Forelimb muscle (tissue), 1 donor: ENCODE data around the gene BHLHE41. TPM values are rescaled to one million over a fixed set of nuclear protein-coding genes. Genes with fewer than 3 reads are reported as not detected.
A peak's percentile ranks its signal among the peaks of the same experiment; 100 is the strongest.

Experiments used
- DNase-seq: peaks from one replicate; pipeline ENCODE4 v3.0.0-alpha.2; 2013; ENCODE audit warnings: low read depth
- polyA plus RNA-seq: library from polyadenylated mRNA; unstranded; fragments of 120-200 nt; gene quantifications from one replicate; pipeline ENCODE4 v1.2.1, GENCODE V29; 2013; ENCODE audit not compliant: insufficient read length

Gene BHLHE41
- polyA plus RNA-seq, result 2.6 TPM

DNA sequence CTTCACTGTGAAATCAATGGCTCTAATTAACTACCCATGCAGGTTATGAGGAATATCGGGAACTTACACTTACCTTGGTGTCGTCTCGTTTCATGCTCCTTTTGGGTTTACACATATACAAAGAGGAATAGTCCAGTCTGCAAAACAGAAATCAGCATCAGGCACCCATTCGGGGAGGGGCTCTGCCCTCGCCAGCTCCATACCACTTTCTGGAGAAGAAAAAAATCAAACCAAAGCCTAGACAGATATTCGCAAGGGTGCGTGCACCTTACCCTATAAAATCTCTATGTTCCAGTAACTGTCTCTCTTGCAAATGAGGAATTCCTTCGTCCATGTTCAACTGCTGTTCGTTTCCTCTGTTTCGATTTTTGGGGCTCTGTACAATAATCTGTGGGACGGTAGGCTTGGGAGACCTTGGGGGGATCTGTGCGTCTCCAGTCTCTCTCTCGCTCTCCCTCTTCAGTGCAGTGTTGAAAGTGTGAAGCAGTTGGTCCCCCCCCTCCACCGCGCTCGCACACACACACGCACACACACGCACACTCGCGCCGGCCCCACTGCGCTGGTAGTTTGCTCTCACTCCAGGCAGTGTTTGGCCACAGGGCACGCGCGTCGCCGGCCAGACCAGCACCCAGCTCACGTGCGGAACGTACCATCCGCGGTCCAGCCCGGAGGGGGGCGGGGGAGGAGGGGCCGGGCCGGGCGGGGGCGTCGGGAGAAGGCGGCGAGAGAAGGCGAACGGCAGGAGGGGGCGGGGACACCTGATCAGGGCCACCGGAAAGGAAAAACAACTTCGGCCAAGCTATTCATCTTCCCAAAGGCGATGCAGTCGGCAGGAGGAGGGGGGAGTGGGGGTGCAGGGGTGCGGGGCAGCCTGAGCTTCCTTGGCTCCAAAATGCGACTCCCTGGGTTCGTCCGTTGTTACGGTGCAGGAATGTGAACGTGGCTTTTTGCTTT lies at the start of gene BHLHE41:
Gene BHLHE41 (minus strand): TSS at position 592 of the 954 bp plus-strand sequence. CDS start 258 bp downstream, at position 334.
- no peak for DNase-seq

DNA sequence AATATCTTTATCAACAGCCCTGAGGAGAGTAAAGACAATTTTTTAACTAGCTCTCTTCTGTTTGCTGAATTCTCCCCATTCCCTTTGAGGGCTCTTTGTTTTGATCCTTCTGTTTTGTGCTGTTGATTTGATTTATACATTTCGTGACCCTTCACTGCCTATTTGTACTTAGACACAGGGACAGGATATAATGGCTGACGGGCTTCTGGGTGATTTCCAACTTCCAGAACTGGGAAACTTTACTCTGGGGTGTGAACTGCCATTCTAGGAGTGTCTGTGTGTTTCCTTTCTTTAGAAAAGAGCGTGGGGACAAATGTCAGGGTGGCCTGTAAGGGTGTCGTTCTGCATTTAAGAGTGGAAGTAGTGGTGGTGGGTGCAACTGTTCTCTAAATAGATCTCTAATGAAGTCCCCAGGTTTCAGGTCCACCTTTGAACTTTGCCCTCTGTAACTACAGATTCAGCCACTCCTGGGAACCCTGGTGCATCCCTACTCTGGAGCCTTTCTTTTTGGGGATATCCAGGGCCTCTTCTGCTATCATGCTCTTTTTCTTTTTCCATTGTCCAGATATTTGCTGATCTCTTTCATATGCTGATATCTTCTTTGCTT lies 48.2 kb upstream of the BHLHE41 start:
- DNase-seq, result no peak

DNA sequence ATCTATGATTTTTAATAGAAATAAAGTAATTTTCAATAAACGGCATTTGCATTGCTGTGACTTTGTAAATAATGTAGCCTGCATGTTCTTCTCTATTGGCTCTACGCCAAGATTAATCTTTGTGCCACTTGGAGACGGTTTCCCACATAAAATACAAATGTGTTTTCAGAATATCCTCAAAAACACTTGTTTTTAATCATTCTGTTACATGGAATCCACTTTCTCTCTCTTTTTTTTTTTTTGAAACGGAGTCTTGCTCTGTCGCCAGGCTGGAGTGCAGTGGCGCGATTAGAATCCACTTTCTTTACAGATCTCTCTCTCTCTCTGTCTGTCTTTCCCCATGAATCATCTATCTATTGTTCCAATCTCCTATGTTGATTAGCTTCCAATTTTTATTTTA lies 47.7 kb upstream of the BHLHE41 start:
- DNase-seq, result no peak

DNA sequence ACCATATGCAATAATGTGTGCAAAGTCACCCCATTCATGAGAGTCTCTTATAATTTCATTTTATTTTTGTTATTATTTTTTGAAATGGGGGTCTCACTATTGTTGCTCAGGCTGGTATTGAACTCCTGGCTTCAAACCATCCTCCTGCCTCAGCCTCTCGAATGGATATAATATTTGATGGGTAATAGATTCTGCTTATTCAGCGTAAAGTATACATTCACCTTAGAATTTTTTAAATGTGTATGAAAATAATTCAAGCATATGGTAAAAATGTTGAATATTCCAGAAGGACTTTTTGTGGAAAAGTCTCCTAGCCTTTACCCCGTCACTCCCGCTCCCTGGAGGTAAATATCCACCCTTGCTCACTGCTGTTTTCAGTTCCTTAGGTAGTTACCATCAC lies 47.2 kb upstream of the BHLHE41 start:
- DNase-seq, result no peak

DNA sequence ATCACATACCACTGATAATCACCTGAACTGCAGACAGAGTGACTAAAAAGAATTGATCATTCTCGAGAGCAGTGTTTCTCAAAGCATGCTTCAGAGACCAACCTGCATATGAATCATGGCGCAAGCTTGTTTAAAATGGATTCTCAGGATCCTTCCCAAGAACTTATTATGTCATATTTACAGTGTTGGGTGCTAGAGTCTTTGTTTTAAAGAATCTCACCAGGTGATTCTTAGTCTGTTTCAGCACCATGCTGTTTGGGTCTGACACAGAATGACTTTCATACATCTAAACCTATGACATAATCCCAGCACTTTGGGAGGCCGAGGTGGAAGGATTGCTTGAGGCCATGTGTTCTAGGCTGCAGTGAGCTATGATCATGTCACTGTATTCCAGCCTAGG lies 39.3 kb upstream of the BHLHE41 start:
- no peak for DNase-seq

DNA sequence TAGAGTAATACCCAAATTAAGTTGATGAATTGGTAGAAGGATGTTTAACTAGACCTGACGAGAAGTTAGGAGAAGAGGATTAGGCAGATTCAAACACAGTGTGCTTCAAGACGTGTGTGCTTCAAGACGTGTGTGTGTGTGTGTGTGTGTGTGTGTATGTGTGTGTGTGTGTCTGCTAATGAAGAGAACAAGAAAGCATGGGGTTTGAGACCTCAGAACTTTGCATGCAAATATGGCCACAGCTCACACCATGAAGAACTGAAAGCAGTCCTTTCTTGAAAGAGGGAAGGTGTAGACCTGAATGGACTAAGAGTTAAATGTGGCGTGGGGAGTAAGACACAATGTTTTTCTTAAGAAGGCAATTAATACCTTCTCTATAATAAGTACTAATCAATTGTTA lies 38.1 kb upstream of the BHLHE41 start:
- no peak for DNase-seq

DNA sequence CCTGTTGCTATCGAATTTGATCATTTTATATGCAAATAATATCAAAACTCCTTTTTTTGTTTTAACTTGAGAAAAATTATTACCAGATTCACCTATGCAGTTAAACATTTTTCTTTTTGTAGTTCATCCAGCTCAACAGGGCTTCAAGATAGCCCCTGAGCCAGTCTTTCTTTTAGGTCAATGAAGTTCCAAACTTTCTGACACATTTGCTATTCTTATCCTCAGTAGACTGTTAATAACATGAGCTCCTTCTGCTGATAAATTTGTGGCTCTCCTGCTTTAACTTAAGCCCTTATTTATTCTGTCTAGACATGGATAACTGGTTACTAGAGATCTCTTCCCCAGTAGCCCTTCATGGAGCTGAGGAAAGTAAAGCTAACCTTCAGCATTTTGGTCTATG lies 37.3 kb upstream of the BHLHE41 start:
- no peak for DNase-seq

DNA sequence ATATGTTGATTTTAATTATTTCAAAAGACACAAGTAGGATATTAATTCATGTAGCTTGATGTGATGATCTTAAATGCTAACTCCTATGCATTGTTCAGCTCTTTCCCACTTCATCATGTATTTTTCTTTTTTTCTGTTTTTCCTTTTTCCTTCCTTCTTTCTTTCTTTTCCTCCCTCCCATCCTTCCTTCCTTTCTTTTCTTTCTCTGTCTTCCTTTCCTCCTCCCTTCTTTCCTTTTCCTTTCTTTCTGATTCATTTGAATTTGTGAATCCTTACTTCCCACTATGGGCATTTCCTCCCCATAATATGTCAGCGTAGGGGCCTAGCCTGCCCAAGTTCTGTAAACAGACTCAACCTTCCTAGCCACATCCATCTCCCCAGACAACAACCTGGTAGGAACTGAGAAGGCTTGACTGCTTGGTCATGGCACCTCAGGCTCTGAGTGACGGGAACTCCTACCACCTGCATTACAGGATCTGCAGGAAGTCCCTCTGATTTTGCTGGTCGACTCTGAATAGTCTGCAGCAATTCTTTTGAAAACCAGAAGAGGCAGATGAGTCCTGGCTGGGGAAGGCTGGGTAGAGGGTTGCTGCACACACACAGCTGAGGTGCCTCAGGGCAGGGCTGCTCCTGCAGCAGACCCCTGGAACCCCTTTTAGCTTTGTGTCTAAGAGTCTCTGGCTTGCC lies 33.4 kb upstream of the BHLHE41 start:
- no peak for DNase-seq

DNA sequence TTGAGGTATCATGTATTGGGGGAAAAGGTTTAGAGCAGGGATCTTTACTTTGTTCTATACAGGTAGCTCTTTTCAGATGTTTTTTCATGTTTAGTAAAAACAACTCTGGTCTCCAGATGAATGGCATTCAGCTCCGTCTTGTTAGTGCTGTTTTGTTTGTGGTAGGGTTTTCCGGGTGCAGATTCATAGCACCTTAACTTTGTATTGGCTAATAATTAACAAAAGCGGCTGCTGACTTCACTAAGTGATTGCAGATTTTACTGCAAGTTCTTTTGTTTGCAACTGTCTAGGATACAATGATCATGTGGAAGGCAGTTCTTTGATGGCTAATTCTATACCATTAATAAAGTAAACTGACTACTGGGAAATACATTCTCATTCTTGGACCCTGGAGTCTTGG lies 32.2 kb upstream of the BHLHE41 start:
- DNase-seq, result no peak

DNA sequence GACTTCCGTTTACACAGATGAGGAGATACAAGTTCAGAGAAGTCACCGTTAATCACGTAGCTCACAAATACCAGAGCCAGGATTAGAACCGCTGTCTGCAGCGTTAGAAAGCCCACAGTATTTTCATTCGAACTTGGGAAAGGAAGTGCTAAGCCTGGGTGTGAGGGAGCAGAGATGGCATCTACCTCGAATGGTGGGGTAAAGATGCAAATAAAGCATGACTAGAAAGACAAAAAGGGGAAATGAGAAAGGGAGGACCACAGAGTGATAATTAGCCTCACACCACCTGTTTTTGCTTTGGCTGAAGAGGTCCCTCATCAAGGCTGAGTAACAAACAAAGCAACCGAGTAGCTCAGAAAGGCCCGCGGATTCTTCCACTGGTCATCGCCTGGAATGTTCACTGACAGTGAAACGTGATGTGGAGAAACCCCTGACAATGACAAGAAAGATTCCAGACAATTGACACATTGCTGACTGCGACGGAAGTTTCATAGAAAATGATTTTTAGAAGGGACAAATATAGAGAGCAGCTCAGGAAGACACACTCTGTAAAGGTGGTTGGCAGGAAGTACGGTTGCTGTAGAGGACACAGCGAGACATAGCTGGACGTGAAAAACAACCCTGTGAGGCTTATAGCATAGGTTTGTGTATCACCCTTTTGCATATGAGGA lies 31.5 kb upstream of the BHLHE41 start:
- no peak for DNase-seq

DNA sequence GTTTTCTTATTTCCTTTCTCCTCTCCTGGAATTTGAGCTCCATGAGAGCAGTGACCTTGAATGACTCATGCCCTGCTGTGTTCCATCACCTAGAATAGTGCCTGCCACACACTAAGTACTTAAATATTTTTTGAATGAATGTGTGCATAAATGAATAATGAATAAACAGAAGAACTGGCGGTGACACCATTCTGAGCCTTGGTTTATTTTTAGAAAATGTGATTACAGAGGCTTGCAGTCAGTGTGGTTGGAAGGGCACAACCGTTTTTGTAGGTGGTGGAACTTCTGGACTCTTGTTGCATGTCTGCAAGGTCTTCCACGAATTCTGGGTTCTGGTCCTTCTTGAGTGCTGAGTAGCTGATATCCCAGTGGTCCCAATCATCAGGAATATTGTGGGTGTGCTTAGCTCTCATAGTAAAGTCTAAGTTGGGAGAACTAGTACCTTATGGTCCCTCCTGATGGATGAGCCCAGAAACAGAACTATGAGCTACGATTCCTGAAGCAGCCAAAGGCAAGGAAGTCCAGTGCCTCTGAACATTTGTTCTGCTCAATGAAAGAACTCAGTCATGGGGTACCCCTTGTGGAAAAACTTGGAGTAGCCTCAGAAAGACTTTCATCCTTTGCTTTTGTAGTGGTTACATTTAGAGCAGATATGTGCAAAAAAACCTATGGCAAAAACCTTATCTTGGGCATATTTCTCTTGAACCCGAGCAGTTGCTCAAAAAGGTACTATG lies 28.8 kb upstream of the BHLHE41 start:
- DNase-seq, result no peak

DNA sequence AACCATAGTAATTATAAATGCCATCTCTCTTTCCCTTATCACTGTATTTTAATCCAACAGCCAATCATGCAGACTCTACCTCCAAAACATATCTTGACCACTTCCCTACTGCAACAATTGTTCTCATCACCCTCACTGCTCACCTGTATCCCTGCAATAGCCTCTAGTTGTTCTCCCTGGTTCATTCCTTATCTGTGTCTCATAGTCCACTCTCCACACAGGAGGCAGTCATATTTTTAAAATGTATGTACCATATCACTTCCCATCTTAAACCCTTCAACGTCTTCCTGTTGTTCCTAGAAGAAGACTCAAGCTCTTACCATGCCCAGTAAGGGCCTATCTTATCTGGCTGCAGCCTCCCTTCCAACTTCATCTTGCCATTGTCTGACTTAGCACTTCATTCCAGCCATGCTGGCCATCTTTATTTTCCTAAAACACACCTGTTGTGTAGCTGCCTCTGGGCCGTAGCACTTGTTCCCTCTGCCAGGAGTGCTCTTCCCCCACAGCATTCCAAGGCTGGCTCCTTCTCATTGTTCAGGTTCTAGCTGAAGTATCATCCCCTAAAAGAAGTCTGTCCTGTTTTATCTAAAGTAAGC lies 27.8 kb upstream of the BHLHE41 start:
- no peak for DNase-seq

DNA sequence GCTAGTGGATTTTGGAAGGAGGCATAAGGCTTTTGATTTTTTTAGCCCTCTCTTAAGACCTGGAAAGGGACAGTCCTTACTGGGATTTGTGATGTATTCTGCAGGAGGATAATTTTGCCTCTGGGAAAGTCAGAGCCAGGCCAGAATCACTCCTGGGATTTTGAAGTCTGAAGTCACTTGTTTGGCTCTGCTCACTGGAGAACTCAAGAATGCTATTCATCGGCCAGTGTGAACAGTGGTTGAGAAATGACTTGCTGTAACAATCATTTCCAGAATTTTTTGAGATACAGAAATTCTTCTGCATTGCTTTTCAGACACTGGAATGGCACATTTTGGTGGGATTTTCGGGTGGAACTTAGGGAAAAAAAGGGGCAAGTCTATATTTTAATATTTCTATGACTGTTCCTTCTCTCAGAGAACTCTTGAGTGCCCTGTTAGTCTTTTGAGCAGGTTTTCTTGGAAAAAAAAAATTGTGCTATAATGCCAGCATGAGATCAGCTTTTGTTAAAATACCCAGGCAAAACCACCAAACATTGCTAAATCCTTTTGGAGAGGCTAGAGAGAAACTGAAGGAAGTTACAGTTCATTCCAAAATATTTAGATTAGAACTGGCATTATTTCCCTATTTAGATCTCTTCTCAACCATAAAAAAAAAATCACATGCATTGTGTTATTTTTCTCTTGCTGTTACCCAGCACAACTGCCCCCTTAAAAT lies 26.1 kb upstream of the BHLHE41 start:
- peak; percentile 11 for DNase-seq

DNA sequence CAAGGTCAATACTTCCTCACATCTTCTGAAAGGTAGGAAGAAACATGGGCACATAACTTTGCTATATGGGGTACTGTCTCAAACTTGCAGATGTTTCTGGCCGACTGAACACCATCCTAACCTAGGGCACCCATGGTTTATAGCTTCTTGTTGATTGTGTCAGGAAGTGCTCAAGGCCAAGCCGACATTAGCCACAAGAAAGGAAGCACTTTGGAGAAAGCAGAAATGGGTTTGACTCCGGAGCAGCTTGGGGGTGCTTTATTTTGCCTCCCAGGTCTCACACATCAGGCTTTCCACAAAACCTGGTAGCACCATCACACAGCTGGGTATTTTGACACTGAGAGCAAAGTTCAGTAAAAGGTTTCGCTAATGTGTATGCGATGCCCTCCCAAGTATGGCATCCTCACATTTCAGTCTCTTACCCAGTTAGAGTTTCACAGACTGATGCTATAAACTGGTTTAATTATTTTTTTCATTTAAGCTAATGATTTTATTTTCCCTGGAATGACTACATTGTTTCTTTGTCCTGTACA lies 25.2 kb upstream of the BHLHE41 start:
- no peak for DNase-seq

DNA sequence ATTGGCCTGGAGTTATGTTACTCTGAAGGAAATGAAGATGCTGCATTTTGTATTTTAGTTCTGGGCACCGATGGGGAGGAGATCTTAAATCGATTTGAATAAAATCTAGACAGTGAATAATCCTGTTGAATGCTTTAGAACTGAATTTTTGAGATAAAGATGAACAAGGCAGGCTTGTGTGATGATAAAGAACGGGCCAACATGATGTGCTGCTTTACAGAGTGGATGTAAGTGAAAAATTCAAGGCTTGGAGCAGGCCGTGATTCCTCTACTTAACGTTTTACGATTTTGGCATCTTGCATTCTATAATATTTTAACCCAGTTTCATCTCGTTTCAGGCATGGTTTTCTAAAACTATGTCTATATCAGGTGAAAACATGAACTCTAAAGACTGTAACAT lies 23.5 kb upstream of the BHLHE41 start:
- no peak for DNase-seq

DNA sequence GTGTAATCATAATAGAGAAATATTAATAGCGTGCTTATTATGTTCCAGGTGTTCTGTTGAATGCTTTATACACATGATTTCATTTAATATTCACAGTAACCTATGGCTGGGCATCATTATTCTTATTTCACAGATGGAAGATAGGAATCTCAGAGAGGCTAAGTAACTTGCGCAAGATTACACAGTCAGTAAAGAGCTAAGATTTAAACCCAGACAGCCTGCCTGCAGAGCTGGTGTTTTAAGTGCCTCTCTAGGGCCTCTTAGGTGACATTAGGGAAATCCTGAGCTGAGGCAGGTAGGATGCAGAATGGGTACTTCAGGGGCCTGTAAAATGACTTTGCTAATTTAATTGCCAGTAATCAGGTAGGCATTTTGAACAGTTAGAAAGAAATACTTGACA lies 18.5 kb upstream of the BHLHE41 start:
- DNase-seq, result no peak

DNA sequence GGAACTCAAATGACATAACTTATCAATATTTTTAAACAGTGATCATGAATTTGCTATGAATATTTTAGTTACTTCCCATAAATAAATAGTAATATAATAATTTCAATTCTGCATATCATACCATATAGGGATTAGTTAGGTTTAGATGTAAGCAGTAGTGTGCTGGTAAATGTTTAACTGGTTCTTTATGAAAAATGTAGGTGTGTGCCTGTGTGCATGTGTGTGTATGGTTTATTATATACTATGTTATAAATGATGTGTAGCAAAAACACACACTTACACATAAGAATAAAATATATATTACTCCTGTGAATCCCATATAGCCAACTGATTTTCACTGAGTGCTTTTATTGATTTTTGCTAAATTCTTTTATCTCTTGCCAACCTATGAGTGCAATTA lies 14.0 kb upstream of the BHLHE41 start:
- no peak for DNase-seq

DNA sequence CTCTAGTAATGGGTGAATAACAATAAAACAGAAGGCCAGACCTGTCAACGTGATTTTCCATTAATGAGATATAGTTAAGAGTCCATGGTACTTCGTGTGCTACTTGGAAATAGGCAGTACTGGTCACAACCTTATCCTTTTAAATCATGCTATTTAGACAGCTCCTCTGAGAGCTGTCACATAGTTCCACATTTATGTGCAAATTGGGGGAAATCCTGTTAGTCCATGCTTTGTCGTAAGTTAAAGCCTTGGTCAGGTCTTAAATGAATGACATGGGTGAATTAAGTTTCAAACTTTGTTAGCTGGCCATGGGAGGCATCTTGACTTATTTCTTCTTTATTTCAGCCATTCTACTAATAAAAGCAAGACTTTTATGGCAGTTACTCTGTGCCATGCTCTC lies 11.9 kb upstream of the BHLHE41 start:
- no peak for DNase-seq

DNA sequence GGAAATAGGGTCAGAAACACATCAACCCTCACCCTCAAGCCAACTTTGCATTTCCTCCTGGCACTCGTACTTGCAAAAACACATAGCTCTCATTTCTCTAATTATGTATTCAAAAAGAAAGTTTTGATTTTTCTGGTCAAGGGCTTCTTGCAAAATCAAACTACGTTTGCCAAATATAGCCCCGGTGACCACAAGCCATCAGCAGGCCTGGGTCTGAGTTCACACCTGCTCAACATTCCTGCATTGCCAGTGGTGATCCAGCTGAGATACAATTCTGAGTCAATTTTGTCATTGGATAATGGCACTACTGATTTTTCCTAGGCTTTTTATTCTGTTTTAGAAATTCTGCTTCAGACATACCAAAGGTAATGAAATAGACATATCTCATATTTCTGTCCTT lies 10.7 kb upstream of the BHLHE41 start:
- no peak for DNase-seq

DNA sequence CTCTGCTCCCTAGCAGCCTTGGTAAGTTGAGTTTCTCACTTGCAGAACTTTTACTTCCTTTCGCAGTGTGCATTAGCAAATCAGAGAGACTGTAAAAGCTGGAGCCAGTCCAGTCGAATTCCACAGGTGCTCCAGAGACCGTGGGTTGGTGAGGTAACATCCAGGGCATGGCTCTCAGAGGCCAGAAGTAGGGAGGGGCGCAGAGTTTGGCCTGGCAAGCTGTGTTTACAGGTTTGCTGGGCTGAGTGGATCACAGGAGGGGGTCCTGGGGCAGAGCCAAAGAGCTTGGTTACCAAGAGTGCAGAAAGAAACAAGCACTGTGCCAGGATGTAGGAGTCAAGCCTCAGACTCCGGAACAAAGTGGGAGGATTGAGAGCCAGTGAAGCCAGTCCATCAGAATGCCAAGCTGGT lies 10.2 kb upstream of the BHLHE41 start:
- DNase-seq, result no peak
